Erythroblast (primary cell): Measurements from ENCODE around the gene EFHC2.

Source experiments
- GATA1 ChIP-seq: IDR thresholded peaks from 2 replicates; pipeline ENCODE4 v1.6.1; 2011; ENCODE audit warnings: low read depth, mild to moderate bottlenecking, control low read depth, low read length, moderate library complexity
- POLR2A ChIP-seq: IDR thresholded peaks from 2 replicates; pipeline ENCODE4 v1.6.1; 2011; ENCODE audit warnings: mild to moderate bottlenecking, low read length

DNA sequence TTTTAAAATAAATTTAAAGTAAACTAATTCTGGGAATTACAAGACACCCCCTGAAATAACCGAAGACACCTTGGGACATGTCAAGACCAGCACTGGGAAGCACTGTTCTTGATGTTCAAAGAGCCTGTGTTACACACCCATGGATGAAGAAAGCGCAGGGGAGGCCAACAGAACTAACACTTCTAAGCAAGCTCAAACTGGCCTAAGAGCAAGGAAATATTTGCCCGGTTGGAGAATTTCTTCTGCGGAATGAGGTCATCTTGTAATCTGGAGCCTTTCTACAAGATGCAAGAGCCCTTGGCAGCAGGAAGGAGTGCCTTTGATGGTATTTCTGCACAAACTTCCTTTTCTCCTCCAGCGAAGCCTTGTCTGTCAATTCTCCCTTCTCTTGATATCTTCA, 9.3 kb upstream of the EFHC2 start:
- no peak for TF ChIP-seq POLR2A
- no peak for TF ChIP-seq GATA1
